CD4-positive, alpha-beta T cell treated with Interleukin-17A for 4 hours (primary cell): ENCODE results near the gene ZCWPW1.

Experiments used
- DNase-seq: peaks from one replicate; pipeline ENCODE4 v3.0.0-alpha.2; 2020; ENCODE audit warnings: mixed read lengths

The ZCWPW1 gene

DNA sequence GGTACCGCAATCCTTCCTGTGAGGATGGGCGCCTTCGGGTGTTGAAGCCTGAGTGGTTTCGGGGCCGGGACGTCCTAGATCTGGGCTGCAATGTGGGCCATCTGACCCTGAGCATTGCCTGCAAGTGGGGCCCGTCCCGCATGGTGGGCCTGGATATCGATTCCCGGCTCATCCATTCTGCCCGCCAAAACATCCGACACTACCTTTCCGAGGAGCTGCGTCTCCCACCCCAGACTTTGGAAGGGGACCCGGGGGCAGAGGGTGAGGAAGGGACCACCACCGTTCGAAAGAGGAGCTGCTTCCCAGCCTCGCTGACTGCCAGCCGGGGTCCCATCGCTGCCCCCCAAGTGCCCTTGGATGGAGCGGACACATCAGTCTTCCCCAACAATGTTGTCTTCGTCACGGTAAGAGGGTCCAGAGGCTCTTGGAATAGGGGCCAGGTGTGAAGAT is 2.8 kb upstream of the ZCWPW1 start:
- DNase-seq = no peak

DNA sequence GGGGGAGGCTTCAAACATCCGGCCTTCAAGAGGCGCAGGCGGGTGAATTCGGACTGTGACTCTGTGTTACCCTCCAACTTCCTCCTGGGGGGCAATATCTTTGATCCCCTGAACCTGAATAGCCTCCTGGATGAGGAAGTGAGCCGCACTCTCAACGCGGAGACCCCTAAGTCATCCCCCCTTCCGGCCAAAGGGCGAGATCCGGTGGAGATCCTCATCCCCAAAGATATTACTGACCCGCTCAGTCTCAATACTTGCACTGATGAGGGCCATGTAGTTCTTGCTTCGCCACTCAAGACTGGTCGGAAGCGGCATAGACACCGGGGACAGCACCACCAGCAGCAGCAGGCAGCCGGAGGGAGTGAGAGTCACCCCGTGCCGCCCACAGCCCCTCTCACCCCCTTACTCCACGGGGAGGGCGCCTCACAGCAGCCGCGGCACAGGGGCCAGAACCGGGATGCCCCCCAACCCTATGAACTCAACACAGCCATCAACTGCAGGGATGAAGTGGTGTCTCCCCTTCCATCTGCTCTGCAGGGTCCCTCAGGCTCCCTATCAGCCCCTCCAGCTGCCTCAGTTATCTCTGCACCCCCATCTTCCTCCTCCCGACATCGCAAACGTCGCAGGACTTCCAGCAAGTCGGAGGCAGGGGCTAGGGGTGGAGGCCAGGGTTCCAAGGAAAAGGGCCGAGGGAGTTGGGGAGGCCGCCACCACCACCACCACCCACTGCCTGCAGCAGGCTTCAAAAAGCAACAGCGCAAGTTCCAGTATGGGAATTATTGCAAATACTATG is 2.2 kb upstream of the ZCWPW1 start:
- peak; percentile 40 for DNase-seq

GRCh38 chr7:100429637-100430492 is 1.4 kb upstream of the ZCWPW1 start, which contains the start of gene MEPCE:
MEPCE (plus strand) TSS chr7:100429831; CDS start chr7:100430019, 188 bp downstream.
- DNase-seq = peak; percentile 97

DNA sequence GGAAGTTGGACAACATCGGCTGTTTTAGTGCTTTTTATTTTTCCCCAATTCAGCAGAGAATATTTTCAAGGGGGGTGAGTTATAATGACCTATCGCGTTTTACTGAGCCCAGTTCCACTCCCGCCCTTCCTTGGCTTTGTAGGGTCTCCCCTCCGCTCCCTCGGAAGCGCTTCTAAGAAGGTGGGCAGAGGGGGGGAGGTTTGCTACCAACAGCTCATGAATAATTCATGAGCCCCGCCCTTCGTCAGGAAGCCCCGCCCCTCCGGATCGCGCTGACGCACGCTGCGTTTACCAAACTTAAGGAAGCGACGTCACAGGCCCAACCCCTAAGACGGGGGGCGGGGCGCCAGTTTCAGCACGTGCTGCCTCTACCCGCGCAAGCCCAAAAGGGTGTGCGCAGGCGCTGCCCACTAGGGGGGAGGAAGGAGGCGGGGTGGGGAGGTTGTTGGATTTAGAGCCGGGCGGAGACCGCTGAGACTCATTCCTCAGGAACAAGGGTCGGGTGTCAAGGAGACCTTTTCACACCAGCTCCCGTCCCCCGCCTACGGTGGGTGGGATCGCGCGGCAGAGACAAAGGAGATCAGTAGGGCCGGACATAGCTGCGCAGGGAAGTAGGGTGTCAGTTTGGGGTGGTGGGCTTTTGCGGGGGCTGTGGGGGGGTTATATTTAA is 599 bp upstream of the ZCWPW1 start:
- peak; percentile 100 for DNase-seq

DNA sequence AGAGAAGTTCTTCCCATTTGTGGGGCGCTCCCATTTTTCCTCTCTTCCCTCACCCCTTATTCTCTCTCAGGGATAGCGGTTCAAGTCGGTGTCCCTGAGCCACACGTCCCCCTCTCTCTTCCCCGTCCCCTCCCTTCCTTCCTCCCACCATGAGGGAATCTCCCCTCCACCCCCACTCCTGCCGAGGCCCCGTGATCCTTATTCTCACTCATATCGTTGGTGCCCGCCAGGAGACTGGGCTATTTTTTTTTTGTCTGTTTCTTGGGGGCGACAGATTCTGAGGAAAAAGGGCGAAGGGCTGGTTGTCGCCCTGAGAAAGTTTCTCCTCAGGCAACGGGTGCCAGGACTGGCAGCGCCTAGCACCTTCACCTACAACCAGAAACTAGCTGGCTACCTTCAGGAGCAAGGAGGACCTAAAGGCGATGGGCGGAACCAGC is 723 bp downstream of the ZCWPW1 start:
- no peak for DNase-seq

GRCh38 chr7:100426516-100426915 is 2.0 kb downstream of the ZCWPW1 start:
- no peak for DNase-seq

DNA sequence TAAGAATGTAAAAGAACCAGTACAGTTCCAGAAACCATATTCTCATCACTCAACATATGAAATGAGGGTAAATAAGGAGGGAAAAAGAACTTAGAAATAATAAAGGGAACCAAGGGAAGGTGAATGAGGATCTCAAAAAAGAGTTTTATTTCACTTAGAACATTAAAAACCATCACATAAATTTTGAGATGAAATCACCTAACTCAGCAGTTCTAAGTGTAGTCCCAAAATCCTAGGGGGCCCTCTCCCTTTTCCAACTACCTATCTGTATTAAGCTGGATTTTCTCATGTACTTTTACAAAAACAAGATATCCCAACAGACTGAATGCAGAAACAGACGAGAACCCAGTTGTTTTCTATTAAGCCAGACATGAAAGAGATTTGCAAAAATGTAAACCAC is 3.2 kb downstream of the ZCWPW1 start:
- DNase-seq = no peak

- DNase-seq = no peak
These were observed 5.2 kb downstream of the ZCWPW1 start for GRCh38 chr7:100423315-100423714.

DNA sequence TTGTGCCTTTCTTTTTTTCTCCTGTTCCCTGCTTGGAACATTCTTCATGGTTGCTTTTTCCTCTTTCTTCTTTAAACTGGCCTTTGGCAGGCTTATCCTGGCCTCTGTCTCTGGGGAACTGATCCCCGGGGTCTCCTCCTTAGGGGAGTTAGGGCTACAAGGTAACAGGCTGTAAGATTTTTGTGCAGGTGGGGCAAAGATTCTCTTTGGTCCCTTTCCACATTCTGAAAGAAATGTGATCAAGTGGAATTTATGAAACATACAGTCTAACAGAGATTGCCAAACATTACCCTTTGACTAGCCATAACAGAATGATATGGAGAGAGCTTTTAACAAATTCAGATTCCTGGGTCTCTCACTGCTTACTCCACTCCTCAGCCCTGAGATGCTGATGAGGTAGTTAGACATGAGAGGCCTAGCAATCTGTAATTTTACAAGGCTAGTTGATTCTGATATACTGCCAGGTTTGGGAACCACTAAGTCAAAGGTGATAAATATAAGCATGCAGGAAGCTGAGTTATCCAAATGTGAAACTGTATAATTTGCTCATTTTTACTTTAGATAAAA is 8.8 kb downstream of the ZCWPW1 start:
- DNase-seq = no peak

- no peak for DNase-seq
These were observed 9.4 kb downstream of the ZCWPW1 start for GRCh38 chr7:100418930-100419659.

DNA sequence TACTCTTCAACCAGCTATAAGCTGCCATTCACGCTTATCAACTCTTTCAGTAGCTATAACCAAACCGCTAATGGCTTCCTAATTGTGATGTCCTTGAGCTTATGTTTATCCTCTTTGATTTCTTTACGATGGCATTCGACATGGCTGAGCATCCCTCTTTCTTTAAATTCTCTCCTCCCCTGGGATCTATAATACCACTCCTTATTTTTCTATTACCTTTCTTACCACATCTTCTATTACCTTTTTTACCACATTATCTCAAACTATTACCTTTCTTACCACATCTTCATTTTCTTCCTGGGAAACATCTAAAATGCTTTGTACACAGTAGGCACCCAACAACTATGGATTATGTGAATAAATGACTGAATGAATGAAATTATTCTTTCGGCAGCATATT is 13.1 kb downstream of the ZCWPW1 start:
- DNase-seq = no peak

GRCh38 chr7:100413889-100414288 is 14.6 kb downstream of the ZCWPW1 start:
- no peak for DNase-seq

DNA sequence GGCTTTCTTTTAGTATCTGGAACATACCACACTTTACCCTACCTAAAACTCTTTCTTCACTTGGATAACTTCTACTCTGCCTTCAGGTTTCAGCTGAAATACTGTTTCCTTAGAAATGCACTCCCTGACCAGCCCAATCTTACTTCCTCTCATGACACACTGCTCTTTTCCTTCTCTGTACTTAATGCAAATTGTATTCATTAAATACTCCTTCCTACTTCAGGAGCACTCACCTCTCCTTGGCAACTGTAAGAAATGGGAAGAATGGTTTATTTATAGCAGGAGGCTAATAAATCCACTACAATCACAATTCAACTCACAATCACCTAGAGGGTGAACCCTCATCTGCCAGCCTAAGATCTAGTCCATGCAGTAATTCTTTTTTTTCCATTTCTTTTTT is 15.2 kb downstream of the ZCWPW1 start:
- no peak for DNase-seq

DNA sequence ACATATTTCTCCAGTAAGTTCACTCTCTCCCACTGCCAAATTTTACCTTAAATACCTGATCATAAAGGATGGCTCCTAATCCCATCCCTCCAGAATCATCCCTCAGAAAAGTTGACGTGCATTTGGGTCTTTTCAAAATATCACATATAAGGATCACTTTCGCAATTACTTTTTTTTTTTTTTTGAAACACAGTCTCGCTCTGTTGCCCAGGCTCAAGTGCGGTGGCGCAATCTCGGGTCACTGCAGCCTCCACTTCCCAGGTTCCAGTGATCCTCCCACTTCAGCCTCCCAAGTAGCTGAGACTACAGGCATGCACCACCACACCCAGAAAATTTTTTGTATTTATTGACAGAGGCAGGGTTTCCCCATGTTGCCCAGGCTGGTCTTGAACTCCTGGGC is 17.4 kb downstream of the ZCWPW1 start:
- no peak for DNase-seq

GRCh38 chr7:100407285-100408180 is 21.0 kb downstream of the ZCWPW1 start:
- peak; percentile 49 for DNase-seq

DNA sequence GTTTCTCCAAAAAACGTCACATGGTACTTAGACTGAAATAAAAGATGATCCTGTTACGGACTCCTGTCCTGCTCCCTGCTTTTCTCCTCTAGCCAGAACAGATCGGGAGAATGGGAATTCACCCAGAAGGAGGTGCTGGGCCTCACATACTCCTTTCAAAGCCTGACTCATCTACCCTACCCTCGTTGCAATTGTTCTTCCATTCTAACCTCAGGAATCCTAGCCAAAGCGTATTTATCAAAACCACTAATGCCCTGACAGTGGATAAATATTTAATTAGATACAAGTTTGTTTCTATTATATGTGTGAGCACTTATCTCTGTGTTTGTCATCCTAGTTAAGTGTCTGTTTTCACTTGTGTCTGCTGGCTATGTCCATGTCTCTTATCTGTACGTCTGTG is 21.7 kb downstream of the ZCWPW1 start:
- no peak for DNase-seq

DNA sequence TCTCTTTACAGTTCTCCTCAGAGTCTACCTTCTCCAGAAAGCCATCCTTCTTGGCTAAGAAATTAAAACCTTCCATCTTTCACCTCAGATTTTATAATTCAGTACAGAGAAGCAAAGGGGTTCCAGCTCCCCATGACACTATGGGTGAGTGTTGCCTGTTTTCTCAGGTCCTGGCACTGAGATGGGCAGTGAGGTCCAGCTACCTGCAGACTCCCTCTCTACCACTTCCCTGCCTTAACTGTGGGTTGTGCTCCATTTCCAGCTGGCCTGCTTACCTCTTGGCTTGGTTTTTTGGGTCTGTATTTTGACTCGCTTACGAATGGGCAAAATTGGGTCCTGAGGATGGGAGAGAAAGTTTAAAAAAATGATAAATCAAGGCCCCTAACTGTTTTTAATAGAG is 26.3 kb downstream of the ZCWPW1 start:
- no peak for DNase-seq

- no peak for DNase-seq
These were observed 26.7 kb downstream of the ZCWPW1 start for GRCh38 chr7:100401811-100402210.

GRCh38 chr7:100400656-100401055 is 27.8 kb downstream of the ZCWPW1 start:
- peak; percentile 18 for DNase-seq

DNA sequence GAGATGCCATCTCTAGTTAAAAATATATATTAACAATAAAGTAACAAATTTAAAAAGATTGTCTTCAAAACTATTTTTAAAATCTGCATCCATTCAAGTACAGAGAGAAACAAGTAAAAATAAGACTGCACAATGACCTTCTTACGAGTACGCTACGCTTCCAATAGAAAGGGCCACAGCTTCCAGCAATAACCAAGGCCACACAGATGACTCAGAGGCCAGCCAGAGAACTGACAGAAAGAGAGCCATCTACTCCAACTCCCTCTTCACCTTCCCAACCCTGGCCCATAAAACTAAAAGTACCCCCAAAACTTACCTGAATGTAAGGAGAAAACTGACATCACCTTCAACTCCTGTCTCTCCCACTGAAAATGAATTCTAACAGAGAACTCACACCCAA is 28.5 kb downstream of the ZCWPW1 start:
- no peak for DNase-seq

DNA sequence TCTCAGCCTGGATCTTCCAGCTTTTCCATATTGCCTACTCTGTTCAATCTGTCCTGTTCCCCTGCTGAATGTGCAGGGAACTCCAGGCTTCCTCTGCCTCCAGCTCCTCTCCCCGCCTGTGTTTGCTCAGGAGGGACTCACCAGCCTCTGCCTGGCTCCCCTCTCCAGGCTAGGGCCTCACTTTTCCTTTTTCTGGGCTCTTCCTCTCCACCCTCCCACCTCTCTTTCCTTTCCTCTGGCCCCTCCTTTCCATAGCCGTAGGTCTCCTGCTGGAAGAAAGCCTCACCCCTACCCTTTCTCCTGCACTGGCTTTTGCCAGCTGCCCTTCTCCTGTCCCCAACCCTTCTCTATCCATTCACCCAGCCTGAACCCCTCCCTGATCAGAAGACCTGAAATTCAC is 30.3 kb downstream of the ZCWPW1 start:
- no peak for DNase-seq
